WTC11 (cell line): ENCODE results near the gene POLA1. TPM values are rescaled to one million over a fixed set of nuclear protein-coding genes. Genes with fewer than 3 reads are reported as not detected.

Source experiments
- ATAC-seq: fragments of 200-7000 bp; cut with Tn5 transposase; 2 replicates; pipeline ENCODE4 v1.10.0; 2021; ENCODE audit warnings: mild to moderate bottlenecking, moderate library complexity
- CTCF ChIA-PET: fragments of 300-600 bp; sonication (Branson Sonifier 250); formaldehyde crosslinking; loops from one replicate; lab custom pipeline; 2021; ENCODE audit warnings: antibody characterized with exemption; lab: Charles Lee
- POLR2A ChIA-PET: fragments of 350-600 bp; sonication (Branson Sonifier 250); formaldehyde crosslinking; loops from one replicate; lab custom pipeline; 2021; ENCODE audit warnings: antibody characterized with exemption; lab: Charles Lee
- DNase-seq: peaks from one replicate; pipeline ENCODE4 v3.0.0; 2021; ENCODE audit warnings: low spot score
- H3K27ac Mint-ChIP-seq: 2 replicates; pipeline ENCODE4 v1.8.0; 2021; ENCODE audit warnings: mixed read lengths
- H3K27me3 Mint-ChIP-seq: 2 replicates; pipeline ENCODE4 v1.8.0; 2021; ENCODE audit warnings: low read depth, mild to moderate bottlenecking, moderate library complexity, mixed read lengths
- H3K36me3 Mint-ChIP-seq: 2 replicates; pipeline ENCODE4 v1.8.0; 2021; ENCODE audit warnings: mixed read lengths
- H3K4me1 Mint-ChIP-seq: 2 replicates; pipeline ENCODE4 v1.8.0; 2022; ENCODE audit warnings: mixed read lengths
- H3K4me3 Mint-ChIP-seq: 2 replicates; pipeline ENCODE4 v1.8.0; 2021; ENCODE audit warnings: mild to moderate bottlenecking, moderate library complexity, mixed read lengths
- H3K9me3 Mint-ChIP-seq: 2 replicates; pipeline ENCODE4 v1.8.0; 2021; ENCODE audit warnings: mixed read lengths
- CBFB ChIP-seq: sonication (generic); formaldehyde crosslinking; IDR thresholded peaks from 2 replicates; pipeline ENCODE4 v1.8.1; 2022; ENCODE audit warnings: mild to moderate bottlenecking, low read depth, missing genetic modification reagents
- CREB1 ChIP-seq: sonication (generic); formaldehyde crosslinking; IDR thresholded peaks from 2 replicates; pipeline ENCODE4 v1.8.0; 2023; ENCODE audit warnings: mild to moderate bottlenecking, missing genetic modification reagents
- E2F4 ChIP-seq: sonication (generic); formaldehyde crosslinking; IDR thresholded peaks from 2 replicates; pipeline ENCODE4 v1.8.1; 2022; ENCODE audit warnings: low read depth, mild to moderate bottlenecking, moderate library complexity, missing genetic modification reagents, borderline replicate concordance
- HMGA2 ChIP-seq: fragments of 250-450 bp; sonication (Bioruptor Pico); IDR thresholded peaks from 2 replicates; pipeline ENCODE4 v1.4.0; 2021; ENCODE audit warnings: mild to moderate bottlenecking, moderate library complexity
- MYBL2 ChIP-seq: sonication (generic); formaldehyde crosslinking; IDR thresholded peaks from 2 replicates; pipeline ENCODE4 v1.8.1; 2023; ENCODE audit warnings: mild to moderate bottlenecking, moderate library complexity, missing genetic modification reagents
- NFE2L1 ChIP-seq: sonication (generic); formaldehyde crosslinking; IDR thresholded peaks from 2 replicates; pipeline ENCODE4 v1.8.1; 2023; ENCODE audit warnings: missing genetic modification reagents
- PREB ChIP-seq: sonication (generic); formaldehyde crosslinking; IDR thresholded peaks from 2 replicates; pipeline ENCODE4 v1.8.1; 2022; ENCODE audit warnings: mild to moderate bottlenecking, missing genetic modification reagents, moderate library complexity, borderline replicate concordance
- RELA ChIP-seq: sonication (generic); formaldehyde crosslinking; IDR thresholded peaks from 2 replicates; pipeline ENCODE4 v1.8.1; 2022; ENCODE audit warnings: missing genetic modification reagents, mild to moderate bottlenecking, borderline replicate concordance
- SMAD4 ChIP-seq: sonication (generic); formaldehyde crosslinking; IDR thresholded peaks from 2 replicates; pipeline ENCODE4 v1.8.0; 2022; ENCODE audit warnings: mild to moderate bottlenecking, missing genetic modification reagents
- USF1 ChIP-seq: sonication (generic); formaldehyde crosslinking; IDR thresholded peaks from 2 replicates; pipeline ENCODE4 v1.8.0; 2022; ENCODE audit warnings: mild to moderate bottlenecking, missing genetic modification reagents
- ZNF317 ChIP-seq: sonication (generic); formaldehyde crosslinking; IDR thresholded peaks from 2 replicates; pipeline ENCODE4 v1.8.1; 2023; ENCODE audit warnings: low read depth, mild to moderate bottlenecking, moderate library complexity, missing genetic modification reagents, borderline replicate concordance
- ZNF416 ChIP-seq: fragments of 250-450 bp; sonication (Bioruptor Pico); IDR thresholded peaks from 2 replicates; pipeline ENCODE4 v1.9.0; 2021; ENCODE audit warnings: mild to moderate bottlenecking, inconsistent platforms
- total RNA-seq: library from RNA; stranded (reverse); gene quantifications from 3 replicates; pipeline ENCODE4 v1.2.3, GENCODE V29; 2021
- TF ChIP-seq, protein P1 (sequence below): sonication (generic); formaldehyde crosslinking; IDR thresholded peaks from 2 replicates; pipeline ENCODE4 v1.8.0; 2023; ENCODE audit warnings: missing genetic modification reagents
- TF ChIP-seq, protein P2 (sequence below): sonication (generic); formaldehyde crosslinking; IDR thresholded peaks from 2 replicates; pipeline ENCODE4 v1.8.0; 2022; ENCODE audit warnings: missing genetic modification reagents
- TF ChIP-seq, protein P3 (sequence below): sonication (generic); formaldehyde crosslinking; IDR thresholded peaks from 2 replicates; pipeline ENCODE4 v1.8.1; 2023; ENCODE audit warnings: mild to moderate bottlenecking, missing genetic modification reagents

The POLA1 gene
- total RNA-seq, 1 experiment from 2014 or later: 29.9 TPM

DNA sequence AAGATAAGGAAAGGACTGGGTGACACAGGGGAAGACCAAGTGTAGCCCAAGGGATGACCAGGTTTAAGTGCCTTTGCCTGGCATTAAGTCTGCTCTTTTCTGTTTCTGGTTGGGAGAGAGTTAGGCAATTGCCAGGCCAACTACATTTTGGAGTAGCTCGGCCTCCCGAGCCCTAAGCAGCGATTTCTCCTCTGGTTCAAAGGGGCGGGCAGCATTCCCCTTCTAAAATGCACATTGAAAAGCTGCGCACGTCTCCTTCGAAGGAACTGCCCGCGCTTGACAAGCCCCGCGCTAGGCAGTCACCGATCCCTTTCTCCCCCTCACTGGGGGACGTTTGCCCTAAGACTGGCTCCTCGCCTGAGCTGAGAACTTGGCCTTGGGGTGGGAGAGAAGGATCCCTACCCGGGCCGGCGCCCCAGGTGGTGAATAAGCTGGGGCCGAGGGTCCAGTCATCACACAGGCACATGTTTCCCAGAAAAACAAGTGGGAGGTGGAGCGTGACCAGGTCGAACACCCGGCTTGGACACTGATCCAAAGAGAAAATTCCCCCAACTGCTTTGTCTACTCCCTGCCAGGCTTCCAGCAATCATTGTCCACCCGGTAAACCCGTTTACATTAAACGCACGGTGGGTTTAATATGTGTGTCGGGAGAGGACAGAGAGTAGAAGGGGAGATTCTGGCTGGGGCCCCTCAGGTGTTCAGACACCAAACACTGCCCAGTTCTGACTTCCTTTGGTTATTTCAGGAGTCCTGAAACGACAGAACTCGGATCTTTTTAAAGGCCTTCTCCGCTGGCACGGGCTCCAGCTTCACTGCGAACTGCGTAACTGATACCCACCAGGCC lies 318.1 kb downstream of the POLA1 start:
- peaks cover 41% of the 10 kb centered on the region for H3K4me1 Mint-ChIP-seq
- POLR2A ChIA-PET: no interaction called here

More for the DNA sequence above, 318.1 kb downstream of the POLA1 start:
- Mint-ChIP-seq H3K36me3 (no peaks in the 10 kb centered on the region), H3K27me3 (peaks cover 94% of the 10 kb centered on the region), H3K4me3 (peak overlapping the region; percentile 62), H3K27ac (no peak overlapping the region), H3K9me3 (no peaks in the 10 kb centered on the region)
- no peak for DNase-seq
- ATAC-seq: no peak
- CTCF ChIA-PET: interaction anchor here (1.3 kb wide), 1 partner anchor 9 kb away, joined by 7 read pairs; no protein-coding TSS in a partner anchor
- no peak for TF ChIP-seq PREB
- no peak for TF ChIP-seq ZNF317 (CRISPR knock-in tag)
- TF ChIP-seq, protein P1, sequence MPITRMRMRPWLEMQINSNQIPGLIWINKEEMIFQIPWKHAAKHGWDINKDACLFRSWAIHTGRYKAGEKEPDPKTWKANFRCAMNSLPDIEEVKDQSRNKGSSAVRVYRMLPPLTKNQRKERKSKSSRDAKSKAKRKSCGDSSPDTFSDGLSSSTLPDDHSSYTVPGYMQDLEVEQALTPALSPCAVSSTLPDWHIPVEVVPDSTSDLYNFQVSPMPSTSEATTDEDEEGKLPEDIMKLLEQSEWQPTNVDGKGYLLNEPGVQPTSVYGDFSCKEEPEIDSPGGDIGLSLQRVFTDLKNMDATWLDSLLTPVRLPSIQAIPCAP (CRISPR knock-in tag): no peak
- TF ChIP-seq, protein P2, sequence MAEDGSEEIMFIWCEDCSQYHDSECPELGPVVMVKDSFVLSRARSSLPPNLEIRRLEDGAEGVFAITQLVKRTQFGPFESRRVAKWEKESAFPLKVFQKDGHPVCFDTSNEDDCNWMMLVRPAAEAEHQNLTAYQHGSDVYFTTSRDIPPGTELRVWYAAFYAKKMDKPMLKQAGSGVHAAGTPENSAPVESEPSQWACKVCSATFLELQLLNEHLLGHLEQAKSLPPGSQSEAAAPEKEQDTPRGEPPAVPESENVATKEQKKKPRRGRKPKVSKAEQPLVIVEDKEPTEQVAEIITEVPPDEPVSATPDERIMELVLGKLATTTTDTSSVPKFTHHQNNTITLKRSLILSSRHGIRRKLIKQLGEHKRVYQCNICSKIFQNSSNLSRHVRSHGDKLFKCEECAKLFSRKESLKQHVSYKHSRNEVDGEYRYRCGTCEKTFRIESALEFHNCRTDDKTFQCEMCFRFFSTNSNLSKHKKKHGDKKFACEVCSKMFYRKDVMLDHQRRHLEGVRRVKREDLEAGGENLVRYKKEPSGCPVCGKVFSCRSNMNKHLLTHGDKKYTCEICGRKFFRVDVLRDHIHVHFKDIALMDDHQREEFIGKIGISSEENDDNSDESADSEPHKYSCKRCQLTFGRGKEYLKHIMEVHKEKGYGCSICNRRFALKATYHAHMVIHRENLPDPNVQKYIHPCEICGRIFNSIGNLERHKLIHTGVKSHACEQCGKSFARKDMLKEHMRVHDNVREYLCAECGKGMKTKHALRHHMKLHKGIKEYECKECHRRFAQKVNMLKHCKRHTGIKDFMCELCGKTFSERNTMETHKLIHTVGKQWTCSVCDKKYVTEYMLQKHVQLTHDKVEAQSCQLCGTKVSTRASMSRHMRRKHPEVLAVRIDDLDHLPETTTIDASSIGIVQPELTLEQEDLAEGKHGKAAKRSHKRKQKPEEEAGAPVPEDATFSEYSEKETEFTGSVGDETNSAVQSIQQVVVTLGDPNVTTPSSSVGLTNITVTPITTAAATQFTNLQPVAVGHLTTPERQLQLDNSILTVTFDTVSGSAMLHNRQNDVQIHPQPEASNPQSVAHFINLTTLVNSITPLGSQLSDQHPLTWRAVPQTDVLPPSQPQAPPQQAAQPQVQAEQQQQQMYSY (CRISPR knock-in tag): no peak
- TF ChIP-seq E2F4 (CRISPR knock-in tag): no peak
- TF ChIP-seq ZNF416 (CRISPR knock-in tag): no peak
- TF ChIP-seq CREB1: no peak
- no peak for TF ChIP-seq HMGA2 (CRISPR knock-in tag)
- no peak for TF ChIP-seq RELA (CRISPR knock-in tag)
- TF ChIP-seq USF1: no peak
- no peak for TF ChIP-seq MYBL2 (CRISPR knock-in tag)
- TF ChIP-seq NFE2L1 (CRISPR knock-in tag): no peak
- no peak for TF ChIP-seq CBFB (CRISPR knock-in tag)
- TF ChIP-seq, protein P3, sequence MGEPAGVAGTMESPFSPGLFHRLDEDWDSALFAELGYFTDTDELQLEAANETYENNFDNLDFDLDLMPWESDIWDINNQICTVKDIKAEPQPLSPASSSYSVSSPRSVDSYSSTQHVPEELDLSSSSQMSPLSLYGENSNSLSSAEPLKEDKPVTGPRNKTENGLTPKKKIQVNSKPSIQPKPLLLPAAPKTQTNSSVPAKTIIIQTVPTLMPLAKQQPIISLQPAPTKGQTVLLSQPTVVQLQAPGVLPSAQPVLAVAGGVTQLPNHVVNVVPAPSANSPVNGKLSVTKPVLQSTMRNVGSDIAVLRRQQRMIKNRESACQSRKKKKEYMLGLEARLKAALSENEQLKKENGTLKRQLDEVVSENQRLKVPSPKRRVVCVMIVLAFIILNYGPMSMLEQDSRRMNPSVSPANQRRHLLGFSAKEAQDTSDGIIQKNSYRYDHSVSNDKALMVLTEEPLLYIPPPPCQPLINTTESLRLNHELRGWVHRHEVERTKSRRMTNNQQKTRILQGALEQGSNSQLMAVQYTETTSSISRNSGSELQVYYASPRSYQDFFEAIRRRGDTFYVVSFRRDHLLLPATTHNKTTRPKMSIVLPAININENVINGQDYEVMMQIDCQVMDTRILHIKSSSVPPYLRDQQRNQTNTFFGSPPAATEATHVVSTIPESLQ (CRISPR knock-in tag): no peak
- no peak for TF ChIP-seq SMAD4
